Kasumi-1 (cell line): ENCODE results near the gene OBSCN.
"Not testable (repeated sequence)": the region's sequence is repeated elsewhere in the genome, so short reads cannot be mapped to it uniquely, and the experiment has no call there.

Experiments
- DNase-seq, 2 experiments: peaks; one replicate each; lab custom pipeline; 2025; lab: John Stamatoyannopoulos, UW

The OBSCN gene

DNA sequence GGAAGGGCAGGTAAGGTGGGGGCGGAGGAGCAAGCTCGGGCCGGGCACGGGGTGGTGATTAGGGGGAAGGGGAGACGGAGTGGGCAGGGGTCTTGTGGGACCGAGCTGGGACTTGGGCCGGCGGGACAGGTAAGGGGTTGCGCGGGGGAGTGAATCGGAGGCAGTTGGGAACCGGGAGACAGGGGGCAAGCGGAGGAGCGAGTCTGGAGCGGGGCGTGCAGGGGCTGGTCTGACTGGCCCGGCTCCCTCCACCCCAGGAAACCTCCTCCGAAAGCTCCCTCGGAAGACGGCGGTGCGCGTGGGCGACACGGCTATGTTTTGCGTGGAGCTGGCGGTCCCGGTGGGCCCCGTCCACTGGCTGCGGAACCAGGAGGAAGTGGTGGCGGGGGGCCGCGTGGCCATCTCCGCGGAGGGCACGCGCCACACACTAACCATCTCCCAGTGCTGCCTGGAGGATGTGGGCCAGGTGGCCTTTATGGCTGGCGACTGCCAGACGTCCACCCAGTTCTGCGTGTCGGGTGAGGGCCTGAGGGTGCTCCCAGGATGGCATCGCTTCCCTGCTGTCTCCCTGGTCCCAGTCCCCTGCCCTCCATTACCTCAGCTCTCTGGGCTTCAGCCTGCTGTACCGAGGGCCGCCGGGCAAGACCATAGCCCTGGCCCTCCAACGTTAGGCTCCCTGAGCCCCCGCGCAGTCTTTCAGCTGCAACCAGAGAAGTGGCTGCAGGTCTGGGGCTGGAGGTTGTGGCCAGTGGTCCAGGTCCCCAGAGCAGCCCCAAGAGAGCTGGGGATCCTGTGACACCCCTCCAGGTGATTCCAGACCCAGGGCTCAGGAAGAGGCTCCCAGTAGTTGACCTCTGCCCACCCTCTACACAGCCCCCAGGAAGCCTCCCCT, 6.3 kb downstream of the OBSCN start:
- DNase-seq = no peak

DNA sequence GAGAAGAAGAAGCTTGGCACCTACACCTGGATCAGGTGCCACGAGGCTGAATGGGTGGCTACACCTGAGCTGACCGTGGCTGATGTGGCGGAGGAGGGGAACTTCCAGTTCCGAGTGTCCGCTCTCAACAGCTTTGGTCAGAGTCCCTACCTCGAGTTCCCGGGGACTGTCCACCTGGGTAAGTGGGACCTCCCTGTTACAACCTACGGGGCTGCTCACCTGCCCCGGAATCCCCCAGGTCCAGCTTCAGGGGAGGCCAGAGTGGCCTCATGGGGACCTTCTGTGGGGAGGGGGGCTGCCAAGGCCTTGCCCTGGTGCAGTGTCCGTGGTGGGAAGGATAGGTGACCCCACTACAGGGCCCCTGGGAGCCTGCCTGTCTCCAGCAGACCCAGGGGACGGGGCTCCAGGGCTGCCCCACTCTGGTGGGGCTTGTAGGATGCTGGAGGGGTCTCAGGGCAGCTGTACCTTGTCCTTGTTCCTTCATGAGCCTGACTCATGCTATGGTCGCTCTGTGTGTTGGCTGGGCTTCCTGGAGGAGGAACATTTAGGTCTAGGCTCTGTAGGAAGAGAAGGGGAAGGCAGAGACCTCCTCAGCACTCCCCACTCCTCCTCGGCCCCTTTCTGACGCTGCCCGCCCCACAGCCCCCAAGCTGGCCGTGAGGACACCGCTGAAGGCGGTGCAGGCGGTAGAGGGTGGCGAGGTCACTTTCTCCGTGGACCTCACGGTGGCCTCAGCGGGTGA, 7.2 kb downstream of the OBSCN start:
- no peak for DNase-seq

GRCh38 chr1:228215663-228216116, 7.8 kb downstream of the OBSCN start:
- no peak for DNase-seq

DNA sequence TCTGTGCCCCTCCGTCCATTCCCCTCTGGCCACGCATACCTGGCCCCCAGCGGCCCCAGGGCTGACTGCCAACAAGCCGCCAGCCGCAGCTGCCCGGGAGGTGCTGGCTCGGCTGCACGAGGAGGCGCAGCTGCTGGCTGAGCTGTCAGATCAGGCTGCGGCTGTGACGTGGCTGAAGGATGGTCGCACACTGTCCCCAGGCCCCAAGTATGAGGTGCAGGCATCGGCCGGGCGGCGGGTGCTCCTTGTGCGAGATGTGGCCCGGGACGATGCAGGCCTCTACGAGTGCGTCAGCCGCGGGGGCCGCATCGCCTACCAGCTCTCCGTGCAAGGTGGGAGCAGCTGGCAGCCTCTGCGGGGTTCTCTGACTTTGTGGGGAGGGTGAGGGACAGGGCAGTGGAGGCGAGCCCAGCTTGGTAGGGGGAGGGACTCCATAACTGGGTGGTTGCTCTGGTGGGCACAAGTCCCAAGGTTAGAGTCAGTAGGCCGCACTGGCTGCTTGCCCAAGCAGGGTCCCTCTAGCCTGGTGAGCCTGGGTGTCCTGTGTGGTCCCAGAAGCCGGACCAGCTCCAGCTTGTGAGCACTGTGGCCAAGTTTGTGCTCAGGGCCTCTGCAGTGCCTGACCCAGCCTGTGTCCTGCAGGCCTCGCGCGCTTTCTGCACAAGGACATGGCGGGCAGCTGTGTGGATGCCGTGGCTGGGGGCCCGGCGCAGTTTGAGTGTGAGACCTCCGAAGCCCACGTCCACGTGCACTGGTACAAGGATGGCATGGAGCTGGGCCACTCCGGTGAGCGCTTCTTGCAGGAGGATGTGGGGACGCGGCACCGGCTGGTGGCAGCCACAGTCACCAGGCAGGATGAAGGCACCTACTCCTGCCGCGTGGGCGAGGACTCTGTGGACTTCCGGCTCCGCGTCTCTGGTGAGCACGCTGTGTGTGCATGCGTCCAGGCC, 8.8 kb downstream of the OBSCN start:
- no peak for DNase-seq

DNA sequence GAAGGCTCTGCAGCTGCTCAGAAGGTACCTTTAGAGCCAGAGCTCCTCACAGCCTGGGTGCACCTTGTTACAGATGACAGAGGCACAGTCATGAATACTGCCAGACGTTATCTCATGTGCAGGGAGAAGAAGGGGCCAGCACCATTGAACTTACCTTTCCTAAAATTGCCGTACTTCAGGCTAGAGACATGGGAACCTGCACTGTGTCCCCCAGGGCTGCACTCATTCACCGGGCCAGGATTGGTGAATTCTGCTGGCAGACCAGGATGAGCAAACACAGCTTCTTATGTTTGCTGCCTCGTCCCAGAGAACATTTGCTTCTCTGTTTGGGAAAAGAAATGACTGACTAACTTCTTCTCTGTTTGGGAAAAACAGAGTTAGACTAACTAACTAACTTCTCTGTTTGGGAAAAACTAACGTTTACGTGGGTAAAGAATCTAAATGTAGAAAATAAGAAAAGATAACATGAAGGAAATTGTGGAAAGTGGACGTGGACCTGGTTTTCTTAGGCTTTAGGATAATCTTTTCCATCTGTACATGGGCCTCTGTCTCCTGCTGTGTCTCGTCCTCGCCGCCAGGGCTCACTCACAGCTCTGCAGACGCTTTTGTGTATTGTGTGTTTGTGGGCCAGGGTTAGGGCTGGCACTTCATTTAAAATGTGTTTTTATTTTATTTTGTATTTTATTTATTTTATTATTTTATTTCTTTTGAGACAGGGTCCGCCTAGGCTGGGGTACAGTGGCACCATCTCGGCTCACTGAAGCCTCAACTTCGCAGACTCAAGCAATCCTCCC, 9.9 kb downstream of the OBSCN start:
- DNase-seq = no peak

DNA sequence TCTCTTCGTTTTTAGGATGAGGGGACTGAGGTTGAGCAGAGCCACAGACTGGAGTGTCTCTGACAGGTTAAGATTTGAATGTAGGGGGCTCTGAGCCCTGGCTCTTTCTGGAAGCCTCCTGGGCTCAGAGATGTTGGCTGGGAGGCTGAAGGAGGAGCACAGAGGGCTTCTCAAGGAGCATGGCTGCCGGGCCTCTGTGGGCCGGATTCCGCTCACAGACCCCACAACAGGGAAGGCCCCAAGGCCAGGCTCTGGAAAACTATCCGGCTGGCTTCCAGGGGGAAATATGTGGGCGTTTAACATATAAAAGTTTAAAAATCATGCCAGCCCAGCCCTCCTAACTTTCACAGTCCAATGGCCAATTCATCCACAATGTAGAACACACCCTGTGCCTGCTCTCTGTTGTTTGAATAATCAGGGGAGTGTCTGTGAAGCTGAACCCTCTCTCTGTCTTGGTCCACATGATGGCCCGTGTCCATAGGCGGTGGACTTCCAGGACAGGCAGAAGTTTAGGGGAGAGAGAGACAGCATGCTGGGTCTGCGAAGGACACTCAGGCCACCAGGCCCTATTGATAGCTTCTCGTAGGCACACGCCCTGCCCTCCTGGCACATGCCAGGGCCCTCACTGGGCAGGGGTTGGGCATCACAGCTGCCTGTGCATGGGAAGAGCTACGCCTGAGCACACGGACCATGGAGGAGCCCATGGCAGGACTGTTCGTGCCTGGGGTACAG, 10.8 kb downstream of the OBSCN start:
- no peak for DNase-seq

- no peak for DNase-seq
Observed at GRCh38 chr1:228219245-228219961, 11.6 kb downstream of the OBSCN start.

DNA sequence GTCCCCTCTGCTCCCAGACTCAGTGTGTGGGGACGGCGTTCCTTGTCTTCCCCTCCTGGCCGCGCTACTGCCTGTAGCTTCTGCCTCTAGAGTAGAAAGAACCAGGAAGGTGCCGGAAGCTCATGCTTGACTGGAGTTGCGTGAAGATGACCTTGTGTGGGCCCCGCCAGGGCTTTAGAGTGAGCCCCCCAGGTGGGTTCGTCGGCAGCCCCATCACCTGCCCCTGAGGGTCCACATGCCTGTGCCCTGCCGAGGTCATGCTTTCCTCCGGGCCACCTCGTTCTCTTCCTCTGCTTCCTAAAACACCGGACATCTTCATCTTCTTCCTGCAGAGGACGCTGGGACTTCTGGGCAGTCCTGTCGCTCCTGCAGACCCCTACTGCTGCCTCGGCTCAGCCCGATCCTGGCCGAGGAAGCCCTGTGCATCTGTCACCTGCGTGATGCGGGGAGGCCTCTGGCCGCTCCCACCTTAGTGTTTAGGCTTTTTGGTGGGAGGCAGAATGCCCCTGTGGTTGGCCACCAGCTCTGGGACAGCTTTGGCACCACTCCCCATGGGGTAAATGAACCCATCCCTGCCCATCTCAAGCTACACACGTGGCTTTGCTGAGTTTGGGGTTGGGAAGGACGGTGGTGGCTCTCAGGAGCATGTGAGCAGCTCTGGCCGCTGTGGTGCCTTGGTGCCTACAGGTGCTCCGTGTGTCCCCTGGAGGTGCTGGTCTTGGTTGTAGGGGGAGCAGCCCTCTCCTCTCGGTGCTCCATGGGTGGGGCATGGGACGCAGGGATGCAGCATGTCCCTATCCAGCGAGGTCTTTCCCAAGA, 12.3 kb downstream of the OBSCN start:
- no peak for DNase-seq

DNA sequence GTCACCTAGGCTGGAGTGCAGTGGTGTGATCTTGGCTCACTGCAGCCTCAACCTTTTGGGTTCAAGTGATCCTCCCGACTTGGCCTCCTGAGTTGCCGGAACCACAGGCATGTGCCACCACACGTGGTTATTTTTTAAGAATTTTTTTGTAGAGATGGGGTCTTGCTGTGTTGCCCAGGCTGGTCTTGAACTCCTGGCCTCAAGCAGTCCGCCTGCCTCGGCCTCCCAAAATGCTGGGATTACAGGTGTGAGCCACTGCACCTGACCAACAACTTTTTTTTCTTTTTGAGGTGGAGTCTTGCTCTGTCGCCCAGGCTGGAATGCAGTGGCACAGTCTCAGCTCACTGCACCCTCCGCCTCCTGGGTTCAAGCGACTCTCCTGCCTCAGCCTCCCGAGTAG, 13.3 kb downstream of the OBSCN start:
- DNase-seq = not testable (repeated sequence)

GRCh38 chr1:228222548-228222947, 14.7 kb downstream of the OBSCN start:
- DNase-seq = no peak

- no peak for DNase-seq
Observed at GRCh38 chr1:228224198-228225164, 16.6 kb downstream of the OBSCN start.

- no peak for DNase-seq
Observed at GRCh38 chr1:228225165-228225710, 17.4 kb downstream of the OBSCN start.

DNA sequence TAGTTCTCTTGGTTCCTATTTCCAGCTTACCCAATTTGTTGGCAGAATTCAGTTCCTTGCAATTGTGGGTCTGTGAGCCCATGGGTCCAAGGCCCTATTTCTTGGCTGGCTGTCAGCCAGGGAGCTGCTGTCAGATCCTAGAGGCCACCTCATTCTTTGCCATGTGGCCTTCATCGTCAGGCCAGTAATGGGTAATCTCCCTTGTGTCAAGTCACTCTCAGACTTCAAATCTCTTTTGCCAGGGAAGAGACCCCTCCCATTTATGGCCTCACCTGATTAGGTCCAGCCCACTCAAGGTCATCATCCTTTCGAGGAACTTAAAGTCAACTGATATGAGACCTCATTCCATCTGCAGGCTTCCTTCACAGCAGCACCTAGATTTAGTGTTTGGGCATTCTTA, 17.9 kb downstream of the OBSCN start:
- DNase-seq = no peak

DNA sequence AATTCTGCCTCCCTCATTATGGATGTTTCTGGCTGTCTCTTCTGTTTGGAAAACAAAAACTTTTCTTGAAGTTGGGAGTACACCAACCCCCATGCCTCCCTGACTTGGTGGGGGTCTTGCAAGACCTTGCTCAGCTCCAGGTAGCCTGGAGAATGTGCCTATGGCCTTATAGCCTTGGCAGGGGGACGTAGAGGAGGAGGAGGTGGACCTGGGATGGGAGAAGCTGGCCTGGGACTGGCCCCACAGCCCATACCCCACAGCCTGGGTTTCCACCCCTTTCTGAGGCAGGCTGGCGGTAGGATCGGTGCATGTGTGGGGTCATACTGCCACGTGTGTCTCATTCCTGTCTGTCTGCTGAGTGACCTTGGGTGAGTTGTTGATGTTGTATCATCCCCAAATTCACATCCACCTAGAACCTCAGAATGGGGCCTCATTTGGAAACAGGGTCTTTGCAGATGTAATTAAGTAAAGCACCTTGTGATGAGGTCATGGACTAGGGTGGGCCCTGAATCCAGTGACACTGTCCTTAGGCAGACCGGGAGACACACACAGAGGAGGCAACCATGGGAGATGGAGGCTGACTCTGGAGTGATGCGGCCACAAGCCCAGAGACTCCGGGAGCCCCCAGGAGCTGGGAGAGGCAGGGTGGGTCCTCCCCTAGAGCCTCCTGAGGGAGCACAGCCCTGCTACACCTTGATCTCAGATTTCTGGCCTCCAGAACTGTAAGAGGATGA, 18.5 kb downstream of the OBSCN start:
- DNase-seq = no peak

- peak; percentile 47 to 75 for DNase-seq
Observed at GRCh38 chr1:228226956-228227791, 19.3 kb downstream of the OBSCN start.

DNA sequence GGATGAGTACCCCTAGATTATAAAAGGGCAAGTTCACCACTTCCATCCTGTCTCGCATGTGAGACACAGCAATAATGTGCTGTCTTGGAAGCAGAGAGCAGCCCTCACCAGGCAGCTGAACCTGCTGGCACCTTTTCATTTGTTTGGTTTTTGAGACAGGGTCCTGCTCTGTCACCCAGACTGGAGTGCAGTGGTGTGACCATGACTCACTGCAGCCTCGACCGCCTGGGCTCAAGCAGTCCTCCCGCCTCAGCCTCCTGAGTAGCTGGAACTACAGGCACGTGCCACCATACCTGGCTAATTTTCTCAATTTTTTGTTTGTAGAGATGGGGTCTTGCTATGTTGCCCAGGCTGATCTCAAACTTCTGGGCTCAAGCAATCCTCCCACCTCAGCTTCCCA, 20.3 kb downstream of the OBSCN start:
- not testable (repeated sequence) for DNase-seq
